ENCODE data around the gene ARPC5.
A peak's percentile ranks its signal among the peaks of the same experiment; 100 is the strongest.

Gene ARPC5

GRCh38 chr1:183604815-183605214 is 30.8 kb downstream of the ARPC5 start:
- DNase-seq (ENCODE audit: low read depth): no peak
- TF ChIP-seq CTCF (IDR thresholded peaks at IDR 0.05; ENCODE audit: insufficient read depth, low read depth, low read length, missing control alignments): no peak
- no peak overlapping the region for H3K4me3 ChIP-seq (ENCODE audit: low read length)

- no peak for DNase-seq (ENCODE audit: low read depth)
- no peak for TF ChIP-seq CTCF (IDR thresholded peaks at IDR 0.05; ENCODE audit: insufficient read depth, low read depth, low read length, missing control alignments)
- no peak overlapping the region for H3K4me3 ChIP-seq (ENCODE audit: low read length)
Measured at GRCh38 chr1:183604038-183604808, 31.4 kb downstream of the ARPC5 start.

DNA sequence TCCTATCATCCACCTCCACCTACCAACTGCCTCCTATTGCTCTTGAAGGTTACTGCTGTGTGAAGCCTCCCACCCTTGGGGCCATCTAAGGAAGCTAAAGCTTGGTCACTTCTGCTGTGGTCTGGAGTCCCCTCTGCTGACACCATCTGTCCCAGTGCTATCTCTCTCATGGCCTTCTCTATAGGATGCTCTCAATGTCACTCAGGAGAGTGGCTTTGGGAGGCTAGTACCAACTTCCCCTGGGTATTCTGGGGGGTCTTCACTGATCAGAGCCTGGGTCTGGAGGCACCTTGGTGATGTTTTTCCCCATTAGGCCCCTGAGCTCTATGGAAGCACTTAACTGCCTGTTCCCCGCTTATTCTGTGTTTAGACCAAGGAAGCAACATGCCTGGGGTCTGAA is 33.1 kb downstream of the ARPC5 start:
- no peak for DNase-seq (ENCODE audit: low read depth)
- TF ChIP-seq CTCF (IDR thresholded peaks at IDR 0.05; ENCODE audit: insufficient read depth, low read depth, low read length, missing control alignments): no peak
- H3K4me3 ChIP-seq (ENCODE audit: low read length): no peak overlapping the region

GRCh38 chr1:183600634-183601033 is 34.9 kb downstream of the ARPC5 start:
- no peak for TF ChIP-seq CTCF (IDR thresholded peaks at IDR 0.05; ENCODE audit: insufficient read depth, low read depth, low read length, missing control alignments)
- no peak overlapping the region for H3K4me3 ChIP-seq (ENCODE audit: low read length)
- DNase-seq (ENCODE audit: low read depth): no peak

DNA sequence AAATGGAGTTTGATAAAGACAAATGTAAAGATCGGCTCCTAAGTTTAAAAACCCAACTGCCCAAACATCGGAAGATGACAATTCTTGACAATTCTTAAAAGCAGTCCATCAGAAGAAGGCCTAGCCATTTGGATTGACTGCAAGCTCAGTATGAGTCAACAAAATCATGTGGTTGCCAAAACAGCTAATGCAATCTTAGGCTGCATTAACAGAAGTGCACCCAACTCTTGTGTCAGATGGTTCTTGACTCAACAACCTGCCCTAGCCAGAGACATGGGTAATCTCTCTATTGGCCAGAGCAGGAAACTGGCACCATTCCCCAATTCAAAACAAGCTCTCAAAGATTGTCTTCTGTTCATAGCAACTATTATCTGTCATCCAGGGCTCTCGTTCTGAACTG is 35.4 kb downstream of the ARPC5 start:
- no peak overlapping the region for H3K4me3 ChIP-seq (ENCODE audit: low read length)
- DNase-seq (ENCODE audit: low read depth): peak; percentile 93

GRCh38 chr1:183598386-183598785 is 37.2 kb downstream of the ARPC5 start:
- TF ChIP-seq CTCF (IDR thresholded peaks at IDR 0.05; ENCODE audit: insufficient read depth, low read depth, low read length, missing control alignments): no peak
- no peak overlapping the region for H3K4me3 ChIP-seq (ENCODE audit: low read length)
- no peak for DNase-seq (ENCODE audit: low read depth)

More for the DNA sequence above, 35.4 kb downstream of the ARPC5 start:
- TF ChIP-seq CTCF (IDR thresholded peaks at IDR 0.05; ENCODE audit: insufficient read depth, low read depth, low read length, missing control alignments): no peak

Data from epithelial cell of esophagus (primary cell).